ENCODE measurements around the gene GPX5.

GPX5 gene

DNA sequence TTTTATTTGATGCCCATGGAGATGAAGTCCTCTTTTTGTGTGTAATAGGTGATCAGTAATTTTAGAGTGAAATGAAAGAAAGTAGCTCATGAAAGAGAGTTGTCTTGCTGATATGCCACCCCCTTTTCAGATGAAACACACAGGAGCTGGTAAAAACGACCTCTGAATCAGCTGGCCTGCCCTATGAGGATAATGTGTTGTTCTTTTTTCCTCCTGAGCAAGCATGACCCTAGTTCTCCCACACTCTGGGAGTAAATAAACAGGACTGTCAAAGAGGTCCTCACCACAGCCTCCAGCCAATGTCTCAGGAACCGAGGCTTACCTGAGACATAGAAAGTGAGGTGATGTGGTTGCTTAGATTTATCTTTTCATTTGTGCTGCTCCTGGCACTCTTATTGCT, 29.5 kb downstream of the GPX5 start:
- no peak for DNase-seq (ENCODE audit: low spot score)

DNA sequence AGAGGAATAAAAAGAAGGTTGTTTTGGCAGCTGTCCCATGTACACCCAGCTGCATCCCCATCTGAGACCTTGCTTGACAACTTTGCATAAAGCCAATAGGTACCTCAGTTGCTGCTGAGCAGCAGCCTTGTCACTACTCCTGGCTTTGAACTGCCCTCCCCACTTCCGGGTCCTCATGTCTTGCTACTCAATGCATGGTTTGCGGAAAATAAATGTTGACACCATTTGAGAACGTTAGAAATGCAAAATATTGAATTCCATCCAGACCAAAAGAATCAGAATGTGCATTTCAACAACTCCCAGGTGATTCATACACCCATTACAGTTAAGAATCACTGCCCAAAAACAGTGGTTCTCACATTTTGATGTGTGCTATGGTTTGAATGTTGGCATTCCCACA, 32.9 kb downstream of the GPX5 start:
- no peak for DNase-seq (ENCODE audit: low spot score)

DNA sequence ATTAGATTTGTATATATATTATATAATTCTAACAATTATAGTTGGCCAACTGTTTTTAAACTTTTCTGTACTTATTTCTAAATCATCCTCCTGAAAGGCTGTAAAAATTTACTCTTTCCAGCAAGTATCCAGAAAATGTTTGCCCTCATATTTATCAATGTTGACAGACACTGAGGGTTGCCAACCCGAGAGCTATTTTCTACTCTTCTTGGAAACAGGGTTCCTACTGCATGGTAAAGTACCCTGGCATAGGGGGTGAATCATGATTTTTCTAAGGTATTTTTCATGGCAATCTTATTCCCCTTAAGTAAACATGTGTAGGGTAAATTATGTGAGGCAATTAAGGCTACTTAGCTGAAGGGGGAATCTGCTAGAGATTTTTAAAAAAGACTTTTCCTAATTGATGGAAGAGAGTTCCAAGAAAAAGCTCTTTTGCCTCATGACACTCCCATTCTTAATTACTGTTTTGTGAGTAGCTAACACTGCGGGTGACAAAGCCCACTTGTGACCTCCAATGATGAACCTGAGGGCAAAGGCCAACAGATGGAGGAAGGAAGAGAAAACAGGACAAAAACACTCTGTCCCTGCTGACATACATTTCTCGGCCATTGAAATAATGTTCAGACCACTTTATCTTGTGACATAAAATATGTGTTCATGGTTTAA, 37.9 kb downstream of the GPX5 start:
- no peak for DNase-seq (ENCODE audit: low spot score)

DNA sequence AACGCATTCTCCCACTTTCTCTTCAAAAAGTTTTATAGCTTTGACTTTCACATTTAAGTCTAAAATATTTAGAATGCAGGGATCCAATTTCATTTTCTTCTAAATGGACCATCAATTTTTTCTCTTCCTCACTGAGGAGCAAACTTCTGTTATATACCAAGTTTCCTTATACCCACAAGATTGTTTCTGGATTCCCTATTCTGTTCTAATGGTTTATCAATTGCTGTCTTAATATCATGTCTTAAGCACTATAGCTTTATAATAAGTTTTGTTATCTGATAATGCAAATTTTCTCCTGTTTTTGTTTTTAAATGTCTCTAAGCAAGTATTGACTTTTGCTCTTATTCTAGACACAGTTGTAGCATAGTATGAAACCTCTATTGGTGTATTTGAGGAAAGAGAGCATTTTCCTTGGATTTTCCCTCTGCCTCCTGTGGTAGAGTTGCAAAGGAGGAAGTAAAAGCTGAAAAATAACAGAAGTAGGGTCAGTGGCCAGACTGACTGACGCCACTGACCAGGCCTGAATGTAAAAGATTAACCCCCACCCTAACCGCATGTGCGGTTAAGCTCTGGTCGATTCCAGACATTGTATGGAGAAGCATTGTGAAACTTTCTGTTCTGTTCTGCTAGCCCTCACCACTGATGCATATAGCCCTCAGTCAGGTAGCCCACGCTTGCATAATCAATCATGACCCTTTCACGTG, 40.3 kb downstream of the GPX5 start:
- no peak for DNase-seq (ENCODE audit: low spot score)

DNA sequence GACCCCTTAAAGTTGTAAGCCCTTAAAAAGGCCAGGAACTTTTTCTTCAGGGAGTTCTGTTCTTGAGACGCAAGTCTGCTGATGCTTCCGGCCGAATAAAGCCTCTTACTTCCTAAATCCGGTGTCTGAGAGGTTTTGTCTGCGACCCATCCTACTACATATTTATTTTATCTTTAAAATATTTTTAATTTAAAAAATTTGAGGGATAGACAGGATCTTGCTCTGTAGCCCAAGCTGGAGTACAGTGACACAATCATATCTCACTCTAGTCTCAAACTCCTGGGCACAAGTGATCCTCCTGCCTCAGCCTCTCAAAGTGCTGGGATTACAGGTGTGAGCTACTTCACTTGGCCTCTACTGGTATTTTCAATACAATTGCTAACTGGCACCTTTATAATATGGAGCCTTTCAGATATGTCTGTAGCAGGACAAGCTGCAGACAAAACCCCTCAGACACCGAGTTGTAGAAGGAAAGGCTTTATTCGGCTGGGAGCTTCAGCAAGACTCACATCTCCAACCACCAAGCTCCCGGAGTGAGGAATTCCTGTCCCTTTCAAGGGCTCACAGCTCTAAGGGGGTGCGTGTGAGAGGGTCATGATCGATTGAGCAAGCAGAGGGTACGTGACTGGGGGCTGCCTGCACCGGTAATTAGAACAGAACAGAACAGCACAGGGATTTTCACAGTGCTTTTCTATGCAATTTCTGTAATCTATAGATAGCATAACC, 41.0 kb downstream of the GPX5 start:
- no peak for DNase-seq (ENCODE audit: low spot score)

DNA sequence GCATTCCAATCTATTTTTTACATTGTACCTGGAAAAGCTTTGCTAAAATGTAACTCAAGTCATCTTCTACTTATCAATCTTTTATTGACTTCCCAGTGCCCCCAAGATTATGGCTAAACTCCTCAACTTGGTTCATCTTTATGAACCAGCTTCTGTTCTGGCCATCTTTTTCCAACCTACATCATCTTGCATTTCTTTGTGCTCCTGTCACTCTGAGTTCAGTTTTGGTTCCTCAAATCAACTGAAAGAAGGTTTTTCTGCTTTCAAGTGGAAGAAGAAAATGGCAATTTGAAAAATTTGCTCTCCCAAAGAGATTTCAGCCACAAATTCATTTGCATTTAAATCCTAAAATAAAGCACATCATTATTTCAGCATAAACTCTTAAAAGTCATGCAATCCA, 41.8 kb downstream of the GPX5 start:
- DNase-seq (ENCODE audit: low spot score) = no peak

DNA sequence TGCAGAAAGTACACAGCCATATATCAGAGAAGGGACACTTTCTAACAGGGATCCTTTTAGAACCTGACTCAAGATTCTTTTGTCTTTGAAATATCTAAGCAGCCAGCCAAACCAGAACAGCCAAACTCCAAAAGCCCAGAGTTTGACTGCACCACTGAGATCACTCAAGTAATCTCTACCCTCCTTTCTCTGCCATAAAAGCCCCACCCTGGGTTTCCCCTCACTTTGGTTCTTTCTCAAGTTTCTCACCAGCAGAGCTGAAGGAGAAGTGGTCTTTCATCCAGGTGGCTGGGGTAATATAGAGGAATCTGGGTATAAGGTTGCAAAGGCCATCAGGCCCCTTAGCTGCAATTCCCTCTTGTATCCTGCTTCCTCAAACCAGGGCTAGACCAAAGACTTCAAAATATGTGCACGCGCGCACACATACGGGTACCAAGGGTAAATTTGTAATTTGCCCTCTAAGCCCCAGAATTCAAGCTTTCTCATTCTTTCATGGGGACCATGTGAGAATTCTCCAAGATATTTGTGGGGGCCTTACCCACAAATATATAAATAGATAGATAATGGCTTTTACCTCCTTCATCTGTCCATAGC, 42.9 kb downstream of the GPX5 start:
- no peak for DNase-seq (ENCODE audit: low spot score)

DNA sequence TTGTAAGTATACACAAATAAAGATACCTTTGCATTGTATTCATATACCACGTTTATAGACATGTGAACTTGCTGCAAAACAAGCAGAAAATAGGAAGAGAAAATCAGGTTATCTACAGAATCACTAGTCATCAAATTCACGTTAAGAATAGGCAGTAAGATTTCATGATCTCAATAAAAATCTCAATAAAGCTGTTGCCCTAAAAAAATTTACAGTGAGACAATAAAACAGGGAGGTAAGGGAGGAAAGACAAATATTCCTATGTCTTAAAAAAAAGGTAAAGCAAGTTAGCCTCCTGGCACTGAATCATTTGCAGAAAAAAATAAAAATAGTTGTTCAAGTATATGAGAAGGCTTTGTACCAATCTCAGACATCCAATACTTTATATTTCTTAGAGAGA, 44.1 kb downstream of the GPX5 start:
- DNase-seq (ENCODE audit: low spot score) = no peak

DNA sequence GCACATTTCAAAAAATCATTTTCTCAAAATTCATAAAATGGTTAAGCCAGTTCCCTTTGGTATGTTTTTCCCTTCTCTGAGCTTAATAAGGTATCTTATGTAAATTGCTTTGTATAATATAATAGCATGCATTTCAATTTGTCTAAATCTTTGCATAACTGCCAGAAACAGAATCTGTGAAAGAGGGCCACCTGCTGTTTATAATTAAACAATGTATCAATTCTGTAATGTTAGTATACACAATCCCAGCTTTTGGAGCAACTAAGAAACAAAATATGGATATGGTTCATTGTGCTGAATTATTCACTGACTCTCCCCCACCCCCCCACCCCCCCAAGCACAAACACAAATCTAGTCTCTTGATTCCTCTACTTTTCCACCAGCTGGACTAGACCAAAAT, 54.8 kb downstream of the GPX5 start:
- no peak for DNase-seq (ENCODE audit: low spot score)

DNA sequence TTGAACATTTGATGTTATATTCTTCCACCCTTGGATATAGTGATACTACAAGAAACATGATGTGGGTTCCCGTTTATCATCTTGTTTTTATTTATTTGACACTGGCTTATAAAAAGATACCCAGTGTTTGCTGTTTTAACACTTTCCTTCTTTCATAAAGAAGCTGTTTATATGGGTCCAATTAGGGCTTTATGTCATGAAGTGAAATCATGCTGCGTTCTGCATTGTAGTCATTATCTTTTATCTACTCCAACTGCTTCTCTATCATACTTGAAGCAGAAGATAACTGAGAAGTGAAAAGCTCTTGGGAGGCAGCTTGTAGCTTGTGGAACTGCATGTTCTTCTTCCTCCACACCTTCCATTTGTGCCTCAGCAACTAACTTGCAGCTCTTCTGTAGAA, 57.8 kb downstream of the GPX5 start:
- no peak for DNase-seq (ENCODE audit: low spot score)

Measured in GM03348 (cell line).